Endothelial cell of umbilical vein (primary cell): ENCODE results near the gene FNBP1L. TPM values are rescaled to one million over a fixed set of nuclear protein-coding genes. Genes with fewer than 3 reads are reported as not detected.

ENCODE experiments used
- BruUV-seq: library from RNA; stranded (reverse); fragments of 400-500 nt; replicated peaks from 2 replicates; lab custom pipeline; 2021; lab: Mats Ljungman, UMichigan
- CTCF ChIA-PET: fragments of 300-600, 350-600 bp; sonication (Branson Sonifier 250); formaldehyde crosslinking; loops from one replicate; lab custom pipeline; 2021; ENCODE audit warnings: antibody characterized with exemption, inconsistent platforms; lab: Charles Lee
- POLR2A ChIA-PET: fragments of 300-600, 350-600 bp; sonication (Branson Sonifier 250); formaldehyde crosslinking; loops from one replicate; lab custom pipeline; 2021; ENCODE audit warnings: antibody characterized with exemption, inconsistent platforms; lab: Charles Lee
- DNase-seq: peaks from one replicate; pipeline ENCODE4 v3.0.0-alpha.2; 2011; ENCODE audit warnings: low read depth, low spot score
- FAIRE-seq: peaks from 2 replicates; lab custom pipeline; 2011; peaks lifted over from hg19 to GRCh38; lab: Jason Lieb, UNC
- H2AFZ ChIP-seq: 2 replicates; pipeline ENCODE4 v1.6.0; 2012; ENCODE audit warnings: low read depth, low read length, control low read depth, inconsistent platforms
- H3K27ac ChIP-seq: 2 replicates; pipeline ENCODE4 v1.5.1; 2011; ENCODE audit warnings: low read depth, mild to moderate bottlenecking, control low read depth, low read length, moderate library complexity; ENCODE audit not compliant: insufficient read depth
- H3K27me3 ChIP-seq, 2 experiments: 2 replicates each; pipeline versions ENCODE4 v1.6.0 to v1.6.1; 2011; ENCODE audit warnings: low read length in 2 of 2, mixed read lengths in 1 of 2; ENCODE audit not compliant: control insufficient read depth in 2 of 2, insufficient read depth in 2 of 2
- H3K36me3 ChIP-seq, 2 experiments: 2 replicates in 1 of 2; 3 replicates in 1 of 2; pipeline ENCODE4 v1.5.1; 2011; ENCODE audit warnings: low read length in 2 of 2, mild to moderate bottlenecking in 1 of 2, moderate library complexity in 1 of 2; ENCODE audit not compliant: control insufficient read depth in 2 of 2, insufficient read depth in 2 of 2; ENCODE audit errors: extremely low read depth in 1 of 2
- H3K4me1 ChIP-seq: 3 replicates; pipeline ENCODE4 v1.5.1; 2011; ENCODE audit warnings: mild to moderate bottlenecking, low read length; ENCODE audit not compliant: control insufficient read depth, insufficient read depth; ENCODE audit errors: extremely low read depth
- H3K4me2 ChIP-seq: 2 replicates; pipeline ENCODE4 v1.6.1; 2011; ENCODE audit warnings: low read length, control low read depth, mixed read lengths; ENCODE audit not compliant: insufficient read depth
- H3K4me3 ChIP-seq, 3 experiments: fragments of 200-600 bp in 1 of 3; sonication (generic), shearing (Covaris generic) in 1 of 3; replicated peaks in 1 of 3; 2 replicates each; pipeline ENCODE4 v1.5.1; 2011 to 2016; ENCODE audit warnings: control low read depth in 3 of 3, low read length in 3 of 3, mild to moderate bottlenecking in 2 of 3, inconsistent platforms in 1 of 3, low read depth in 1 of 3, moderate library complexity in 1 of 3; ENCODE audit not compliant: insufficient read depth in 1 of 3
- H3K79me2 ChIP-seq: 2 replicates; pipeline ENCODE4 v1.6.0; 2012; ENCODE audit warnings: low read length, inconsistent platforms; ENCODE audit not compliant: control insufficient read depth, insufficient read depth
- H3K9ac ChIP-seq: replicated peaks from 2 replicates; pipeline ENCODE3; 2011; ENCODE audit warnings: low read length, control low read depth; ENCODE audit not compliant: insufficient read depth; ENCODE audit errors: extremely low read depth
- H3K9me1 ChIP-seq: replicated peaks from 3 replicates; pipeline ENCODE4 v1.6.0; 2011; ENCODE audit warnings: mild to moderate bottlenecking, low read length; ENCODE audit not compliant: control insufficient read depth, insufficient read depth; ENCODE audit errors: extremely low read depth
- H3K9me3 ChIP-seq: replicated peaks from 2 replicates; pipeline ENCODE4 v1.5.1; 2012; ENCODE audit warnings: low read length, inconsistent platforms; ENCODE audit not compliant: control insufficient read depth, insufficient read depth
- H4K20me1 ChIP-seq: replicated peaks from 2 replicates; pipeline ENCODE3; 2011; ENCODE audit warnings: mild to moderate bottlenecking, low read length; ENCODE audit not compliant: control insufficient read depth, insufficient read depth; ENCODE audit errors: extremely low read depth
- CTCF ChIP-seq, 2 donors: IDR thresholded peaks; 1 replicate in 1 of 2; 2 replicates in 1 of 2; pipeline ENCODE4 v1.5.1; 2011; ENCODE audit warnings: low read length in 2 of 2, mild to moderate bottlenecking in 2 of 2, moderate library complexity in 2 of 2, control low read depth in 1 of 2, inconsistent platforms in 1 of 2, low read depth in 1 of 2; ENCODE audit not compliant: insufficient read depth in 1 of 2; ENCODE audit errors: extremely low read depth in 1 of 2
- EZH2 ChIP-seq: IDR thresholded peaks from 2 replicates; pipeline ENCODE4 v1.6.1; 2012; ENCODE audit warnings: borderline replicate concordance, low read depth, mild to moderate bottlenecking, moderate library complexity, low read length, inconsistent platforms; ENCODE audit not compliant: severe bottlenecking
- JUN ChIP-seq: IDR thresholded peaks from 2 replicates; pipeline ENCODE4 v1.6.1; 2011; ENCODE audit warnings: borderline replicate concordance, low read depth; ENCODE audit not compliant: insufficient read length, insufficient read depth
- MYC ChIP-seq: IDR thresholded peaks from one replicate; pipeline ENCODE4 v1.6.1; 2011; ENCODE audit warnings: mild to moderate bottlenecking, low read depth, low read length
- POLR2AphosphoS5 ChIP-seq: IDR thresholded peaks from 2 replicates; pipeline ENCODE4 v1.6.1; 2012; ENCODE audit warnings: low read depth, mild to moderate bottlenecking, control low read depth, low read length, moderate library complexity; ENCODE audit not compliant: insufficient read depth
- dilution Hi-C: fragments of 300-500 bp; cut with MboI; formaldehyde crosslinking; loops from one replicate; pipeline ENCODE4 v1.15.0; 2019; ENCODE audit warnings: low sequenced_read_pairs; ENCODE audit not compliant: extremely low pct_ligation_motif_present
- intact Hi-C: fragments of 100-400 bp; cut with micrococcal nuclease; formaldehyde crosslinking; loops from one replicate; pipeline ENCODE4 v1.10.0; 2022
- polyA plus RNA-seq, 4 experiments: library from polyadenylated mRNA; depleted of rRNA in 3 of 4; stranded (reverse) in 3 of 4; unstranded in 1 of 4; fragments of >200 nt; gene quantifications; 2 replicates each; pipeline versions ENCODE4 v1.2.1 to v1.2.3, GENCODE V29; 2011 to 2012; ENCODE audit warnings: missing spikeins in 1 of 4
- total RNA-seq: library from RNA; stranded (reverse); gene quantifications from 2 replicates; pipeline ENCODE4 v1.2.3, GENCODE V29; 2021
- TF ChIP-seq, protein P1 (sequence below): IDR thresholded peaks from 2 replicates; pipeline ENCODE4 v1.6.1; 2011; ENCODE audit not compliant: insufficient read depth, insufficient read length

The FNBP1L gene
- total and polyA plus RNA-seq, 2 donors (not counting 3 experiments of a cell fraction or from before 2014, with no cell fraction given): 28.1 to 56.4 TPM

GRCh38 chr1:93546162-93546863, 98.4 kb downstream of the FNBP1L start:
- no peaks in the 10 kb centered on the region for H3K9me1 ChIP-seq
- no peaks in the 10 kb centered on the region for H3K79me2 ChIP-seq
- peaks cover 8% of the 10 kb centered on the region for H3K4me1 ChIP-seq
- H3K9ac ChIP-seq: no peak overlapping the region
- H3K9me3 ChIP-seq: no peaks in the 10 kb centered on the region
- H3K36me3 ChIP-seq: peaks cover 9 to 17% of the 10 kb centered on the region in 2 experiments
- no peak for FAIRE-seq
- no peaks in the 10 kb centered on the region for H4K20me1 ChIP-seq
- POLR2A ChIA-PET: no interaction called here
- dilution Hi-C loops (no loop called here), intact Hi-C loops (no loop called here)
- no peak overlapping the region for H2AFZ ChIP-seq
- CTCF ChIA-PET: interaction anchor here (1.0 to 1.4 kb wide), 4 partner anchors 8 to 93 kb away, joined by 3 to 4 read pairs (median 3); no protein-coding TSS in a partner anchor
- TF ChIP-seq EZH2 (no peak), JUN (no peak), MYC (no peak)
- H3K4me3 ChIP-seq: no peak overlapping the region
- no peaks in the 10 kb centered on the region for H3K27me3 ChIP-seq
- H3K4me2 ChIP-seq: no peak overlapping the region
- BruUV-seq: no TSS peak
- DNase-seq: no peak
- no peak overlapping the region for H3K27ac ChIP-seq

DNA sequence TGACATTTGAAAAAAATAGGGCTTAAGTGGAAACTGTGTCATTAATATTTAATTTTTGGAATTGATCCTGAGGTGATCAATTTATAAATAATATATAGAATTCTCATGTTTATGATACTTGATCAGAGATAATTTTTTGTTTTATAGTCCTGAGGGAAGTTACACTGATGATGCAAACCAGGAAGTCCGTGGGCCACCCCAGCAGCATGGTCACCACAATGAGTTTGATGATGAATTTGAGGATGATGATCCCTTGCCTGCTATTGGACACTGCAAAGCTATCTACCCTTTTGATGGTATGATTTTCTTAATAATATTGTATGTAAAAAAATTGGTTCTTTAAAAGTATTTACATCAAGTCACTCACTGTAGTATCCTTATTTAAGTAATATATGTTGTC, 101.2 kb downstream of the FNBP1L start:
- H3K36me3 ChIP-seq: peaks cover 9 to 17% of the 10 kb centered on the region in 2 experiments
- no peak overlapping the region for H3K9ac ChIP-seq
- TF ChIP-seq, protein P1, sequence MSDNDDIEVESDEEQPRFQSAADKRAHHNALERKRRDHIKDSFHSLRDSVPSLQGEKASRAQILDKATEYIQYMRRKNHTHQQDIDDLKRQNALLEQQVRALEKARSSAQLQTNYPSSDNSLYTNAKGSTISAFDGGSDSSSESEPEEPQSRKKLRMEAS: no peak
- TF ChIP-seq CTCF (IDR thresholded peaks at IDR 0.05; ENCODE audit: extremely low read depth in 1 of 2, insufficient read depth in 1 of 2, low read depth in 1 of 2, low read length in 2 of 2) (no peak), MYC (no peak), EZH2 (no peak), JUN (no peak), POLR2AphosphoS5 (no peak)
- intact Hi-C loops: no loop called here
- no peak overlapping the region for H3K4me3 ChIP-seq
- no peak for FAIRE-seq
- DNase-seq: no peak
- no peak overlapping the region for H3K4me2 ChIP-seq
- no peaks in the 10 kb centered on the region for H3K79me2 ChIP-seq
- no TSS peak for BruUV-seq
- no peaks in the 10 kb centered on the region for H3K9me3 ChIP-seq
- ChIA-PET CTCF (no interaction called here), POLR2A (no interaction called here)
- H3K27ac ChIP-seq: no peak overlapping the region
- no peak overlapping the region for H2AFZ ChIP-seq
- H3K9me1 ChIP-seq: no peaks in the 10 kb centered on the region
- H4K20me1 ChIP-seq: no peaks in the 10 kb centered on the region
- H3K4me1 ChIP-seq: peaks cover 36% of the 10 kb centered on the region
- H3K27me3 ChIP-seq: no peaks in the 10 kb centered on the region
- dilution Hi-C loops: no loop called here
